Upper lobe of right lung (tissue), 1 donor: ENCODE data around the gene OR9I1. TPM values are rescaled to one million over a fixed set of nuclear protein-coding genes. Genes with fewer than 3 reads are reported as not detected.

ENCODE experiments used
- ATAC-seq: fragments of 200-7000 bp; cut with Tn5 transposase; one replicate; pipeline ENCODE4 v1.9.1; 2020; ENCODE audit warnings: mild to moderate bottlenecking, moderate library complexity
- DNase-seq: peaks from one replicate; pipeline ENCODE4 v3.0.0-alpha.2; 2020
- H3K27ac ChIP-seq: fragments of 200-600 bp; one replicate; pipeline ENCODE4 v1.8.0; 2022
- H3K27me3 ChIP-seq: fragments of 200-600 bp; one replicate; pipeline ENCODE4 v1.8.0; 2022; ENCODE audit warnings: mild to moderate bottlenecking
- H3K36me3 ChIP-seq: fragments of 200-600 bp; one replicate; pipeline ENCODE4 v1.8.0; 2022
- H3K4me1 ChIP-seq: fragments of 200-600 bp; one replicate; pipeline ENCODE4 v1.8.0; 2022
- H3K4me3 ChIP-seq: fragments of 200-600 bp; one replicate; pipeline ENCODE4 v1.8.0; 2022; ENCODE audit warnings: mild to moderate bottlenecking
- H3K9me3 ChIP-seq: fragments of 200-600 bp; one replicate; pipeline ENCODE4 v1.8.0; 2022
- intact Hi-C: fragments of 100-400 bp; cut with DNase I; formaldehyde crosslinking; loops from one replicate; pipeline ENCODE4 v1.11.0; 2022
- long read RNA-seq: library from polyadenylated mRNA; unstranded; transcript quantifications from one replicate; pipeline ENCODE4 v2.0.0, GENCODE V29; 2021
- total RNA-seq: library from RNA; stranded (reverse); fragmentation: NEBNext Ultra II Directional; extraction: Animal tissue kit (Norgen Biotek cat#: 25700); gene quantifications from one replicate; pipeline ENCODE4 v1.2.1, GENCODE V29; 2021
- TF ChIP-seq, protein P1 (sequence below): fragments of 200-600 bp; IDR thresholded peaks from one replicate; pipeline ENCODE4 v1.8.0; 2022; ENCODE audit warnings: antibody characterized with exemption
- donor health status: DM: no; HTN: yes; CAD: no; lungs with severe emphysema.

Gene OR9I1, protein sequence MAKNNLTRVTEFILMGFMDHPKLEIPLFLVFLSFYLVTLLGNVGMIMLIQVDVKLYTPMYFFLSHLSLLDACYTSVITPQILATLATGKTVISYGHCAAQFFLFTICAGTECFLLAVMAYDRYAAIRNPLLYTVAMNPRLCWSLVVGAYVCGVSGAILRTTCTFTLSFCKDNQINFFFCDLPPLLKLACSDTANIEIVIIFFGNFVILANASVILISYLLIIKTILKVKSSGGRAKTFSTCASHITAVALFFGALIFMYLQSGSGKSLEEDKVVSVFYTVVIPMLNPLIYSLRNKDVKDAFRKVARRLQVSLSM
- not detected for total RNA-seq
- long read RNA-seq, result 0 reads

DNA sequence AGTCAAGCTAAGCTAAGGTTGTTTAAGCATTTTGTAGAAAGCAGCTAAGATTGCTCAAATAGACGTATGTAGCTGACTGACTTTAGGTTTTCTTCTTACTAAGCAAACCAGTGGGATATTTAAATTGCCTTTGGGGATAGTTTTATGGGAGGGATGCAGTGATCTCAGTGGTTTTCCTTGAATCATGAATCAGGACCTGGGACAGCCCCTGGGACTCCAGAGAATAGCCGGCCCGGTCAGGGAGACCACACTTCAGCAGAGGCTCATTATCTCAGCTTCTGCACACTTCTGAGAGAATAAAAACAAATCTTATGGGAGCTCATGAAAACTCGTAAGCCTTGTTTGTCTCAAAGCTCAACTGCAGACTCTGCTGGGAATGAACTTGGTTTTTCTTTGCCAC is at the start of gene OR9I1:
Gene OR9I1, minus strand, starts transcription at position 62 of the 400 bp plus-strand sequence. CDS start 6,086 bp downstream, outside the sequence.
- ATAC-seq (no peak), DNase-seq (no peak)

DNA sequence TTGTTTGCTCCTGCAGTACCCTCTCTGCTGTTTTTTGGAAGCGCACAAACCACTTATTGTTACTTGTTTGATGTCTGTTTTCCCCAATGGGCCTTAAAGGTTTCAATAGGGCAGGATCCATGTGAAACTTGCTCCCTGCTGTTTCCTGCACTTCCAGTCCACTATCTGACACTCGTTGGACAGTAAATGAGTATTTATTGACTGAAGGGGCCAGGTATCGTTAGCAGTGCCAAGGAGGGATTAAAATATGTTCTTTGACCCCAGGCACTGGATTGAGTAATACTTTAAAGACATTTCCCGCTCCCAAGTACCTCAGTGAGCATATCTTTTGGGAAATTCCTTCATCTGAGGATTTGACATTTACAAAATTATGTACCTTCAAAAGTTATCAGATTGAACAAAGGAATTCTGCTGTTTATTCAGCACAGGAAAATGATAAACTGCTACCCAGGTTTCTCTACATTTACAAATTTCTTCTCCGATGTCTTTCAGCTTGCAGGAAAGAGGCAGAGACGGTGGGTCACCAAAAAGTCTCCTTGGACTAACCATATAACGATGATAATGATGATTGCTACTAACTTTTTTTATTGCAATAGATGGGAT is 40.3 kb upstream of the OR9I1 start:
- Histone ChIP-seq H3K4me3 (no peak overlapping the region), H3K36me3 (no peaks in the 10 kb centered on the region), H3K9me3 (no peaks in the 10 kb centered on the region), H3K27me3 (no peaks in the 10 kb centered on the region), H3K27ac (no peak overlapping the region), H3K4me1 (no peaks in the 10 kb centered on the region)
- intact Hi-C loops, result no loop called here
- TF ChIP-seq, protein P1, sequence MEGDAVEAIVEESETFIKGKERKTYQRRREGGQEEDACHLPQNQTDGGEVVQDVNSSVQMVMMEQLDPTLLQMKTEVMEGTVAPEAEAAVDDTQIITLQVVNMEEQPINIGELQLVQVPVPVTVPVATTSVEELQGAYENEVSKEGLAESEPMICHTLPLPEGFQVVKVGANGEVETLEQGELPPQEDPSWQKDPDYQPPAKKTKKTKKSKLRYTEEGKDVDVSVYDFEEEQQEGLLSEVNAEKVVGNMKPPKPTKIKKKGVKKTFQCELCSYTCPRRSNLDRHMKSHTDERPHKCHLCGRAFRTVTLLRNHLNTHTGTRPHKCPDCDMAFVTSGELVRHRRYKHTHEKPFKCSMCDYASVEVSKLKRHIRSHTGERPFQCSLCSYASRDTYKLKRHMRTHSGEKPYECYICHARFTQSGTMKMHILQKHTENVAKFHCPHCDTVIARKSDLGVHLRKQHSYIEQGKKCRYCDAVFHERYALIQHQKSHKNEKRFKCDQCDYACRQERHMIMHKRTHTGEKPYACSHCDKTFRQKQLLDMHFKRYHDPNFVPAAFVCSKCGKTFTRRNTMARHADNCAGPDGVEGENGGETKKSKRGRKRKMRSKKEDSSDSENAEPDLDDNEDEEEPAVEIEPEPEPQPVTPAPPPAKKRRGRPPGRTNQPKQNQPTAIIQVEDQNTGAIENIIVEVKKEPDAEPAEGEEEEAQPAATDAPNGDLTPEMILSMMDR, result no peak
- DNase-seq, result no peak
- no peak for ATAC-seq

More for the DNA sequence above, at the start of gene OR9I1:
- no peaks in the 10 kb centered on the region for H3K36me3 ChIP-seq
- H3K27me3 ChIP-seq, result no peaks in the 10 kb centered on the region
- no peaks in the 10 kb centered on the region for H3K9me3 ChIP-seq
- intact Hi-C loops, result no loop called here
- no peak within 1 kb of the TSS for H3K4me3 ChIP-seq
- H3K27ac ChIP-seq, result no peak within 1 kb of the TSS
- TF ChIP-seq, protein P1, result no peak
- no peaks in the 10 kb centered on the region for H3K4me1 ChIP-seq

DNA sequence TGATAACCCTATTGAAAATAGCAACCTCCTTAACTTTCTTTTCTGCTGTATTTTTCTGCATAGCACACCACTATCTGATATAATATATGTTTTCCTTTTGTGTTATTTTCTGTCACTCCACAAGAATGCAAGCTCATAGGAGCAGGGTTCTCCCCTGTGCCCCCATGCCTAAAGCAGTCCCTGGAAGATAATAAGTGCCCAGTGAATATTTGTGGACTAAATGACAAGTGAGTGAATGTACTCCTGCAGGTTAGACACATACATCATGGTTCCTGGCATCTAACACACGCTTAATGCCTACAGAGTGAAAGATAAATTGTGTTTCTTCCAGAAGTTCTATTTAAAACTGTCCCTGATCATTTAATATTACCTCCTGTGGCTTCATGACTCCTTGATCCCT is 39.7 kb upstream of the OR9I1 start:
- H3K9me3 ChIP-seq, result no peaks in the 10 kb centered on the region
- H3K4me3 ChIP-seq, result no peak overlapping the region
- ATAC-seq, result no peak
- TF ChIP-seq, protein P1, result no peak
- no peak for DNase-seq
- H3K27ac ChIP-seq, result no peak overlapping the region
- intact Hi-C loops, result no loop called here
- no peaks in the 10 kb centered on the region for H3K36me3 ChIP-seq
- H3K4me1 ChIP-seq, result no peaks in the 10 kb centered on the region
- H3K27me3 ChIP-seq, result no peaks in the 10 kb centered on the region

DNA sequence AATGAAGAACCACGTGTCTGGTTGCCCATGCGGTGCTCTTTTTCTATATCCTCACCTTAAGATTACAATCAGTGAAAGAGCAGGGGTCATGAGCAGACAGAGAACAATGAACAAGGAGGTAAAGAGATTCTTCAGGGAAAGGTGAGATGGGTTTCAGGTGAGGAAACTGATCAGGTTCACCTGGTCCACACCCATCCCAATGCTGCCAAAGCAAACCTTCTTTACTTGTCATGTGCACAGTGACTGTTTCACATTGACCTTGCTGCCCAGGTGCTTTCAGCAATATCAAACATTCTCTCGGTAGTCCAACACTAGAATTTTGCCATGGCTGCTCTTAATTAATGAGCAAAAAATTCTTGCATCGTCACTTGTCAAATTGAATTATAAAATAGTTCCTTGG is 39.1 kb upstream of the OR9I1 start:
- no peak overlapping the region for H3K27ac ChIP-seq
- H3K4me3 ChIP-seq, result no peak overlapping the region
- intact Hi-C loops, result no loop called here
- DNase-seq, result no peak
- no peak for ATAC-seq
- TF ChIP-seq, protein P1, result no peak
- no peaks in the 10 kb centered on the region for H3K9me3 ChIP-seq
- no peaks in the 10 kb centered on the region for H3K36me3 ChIP-seq
- H3K27me3 ChIP-seq, result no peaks in the 10 kb centered on the region
- no peaks in the 10 kb centered on the region for H3K4me1 ChIP-seq

DNA sequence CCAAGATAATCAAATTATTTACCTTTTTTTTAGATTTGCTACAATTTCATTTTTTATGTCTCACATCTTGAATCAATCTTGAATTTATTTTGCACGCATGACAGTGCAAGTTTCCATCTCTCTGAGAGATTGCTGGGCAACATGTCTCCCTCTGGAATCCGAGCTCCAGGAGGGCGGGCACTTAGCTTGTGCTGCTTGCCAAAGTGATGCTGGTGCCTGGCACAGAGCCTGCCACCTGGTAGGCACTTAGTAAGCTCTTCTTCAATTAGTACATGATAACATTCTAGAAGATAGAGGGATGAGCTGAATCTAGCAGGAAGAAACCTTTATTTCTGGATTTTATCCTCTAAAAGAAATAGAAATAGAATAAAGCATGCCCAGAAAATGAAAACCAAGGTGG is 27.5 kb upstream of the OR9I1 start:
- H3K27ac ChIP-seq, result no peak overlapping the region
- no peak for DNase-seq
- no peaks in the 10 kb centered on the region for H3K4me1 ChIP-seq
- ATAC-seq, result no peak
- no peaks in the 10 kb centered on the region for H3K27me3 ChIP-seq
- intact Hi-C loops, result no loop called here
- H3K36me3 ChIP-seq, result no peaks in the 10 kb centered on the region
- H3K9me3 ChIP-seq, result no peaks in the 10 kb centered on the region
- TF ChIP-seq, protein P1, result no peak
- H3K4me3 ChIP-seq, result no peak overlapping the region
